ENCODE measurements around the gene TVP23A. TPM values are rescaled to one million over a fixed set of nuclear protein-coding genes. Genes with fewer than 3 reads are reported as not detected.
"Not testable (repeated sequence)": the region's sequence is repeated elsewhere in the genome, so short reads cannot be mapped to it uniquely, and the experiment has no call there.

The TVP23A gene
- total RNA-seq, 2 donors from 2014 or later = 0.30 to 0.83 TPM

GRCh38 chr16:10806698-10807097 lies 11.9 kb downstream of the TVP23A start:
- H3K36me3 ChIP-seq = no peaks in the 10 kb centered on the region
- H3K27me3 ChIP-seq = no peaks in the 10 kb centered on the region
- H3K4me3 ChIP-seq = no peak overlapping the region
- no peaks in the 10 kb centered on the region for H3K4me1 ChIP-seq
- TF ChIP-seq CTCF (IDR thresholded peaks at IDR 0.05) = no peak
- H3K27ac ChIP-seq = no peak overlapping the region
- no peak for DNase-seq (ENCODE audit: low spot score)
- H3K9me3 ChIP-seq = no peaks in the 10 kb centered on the region

GRCh38 chr16:10805334-10805733 lies 13.3 kb downstream of the TVP23A start:
- Histone ChIP-seq H3K9me3 (no peaks in the 10 kb centered on the region), H3K36me3 (no peaks in the 10 kb centered on the region), H3K27me3 (no peaks in the 10 kb centered on the region), H3K4me1 (no peaks in the 10 kb centered on the region), H3K4me3 (no peak overlapping the region), H3K27ac (no peak overlapping the region)
- no peak for DNase-seq (ENCODE audit: low spot score)
- no peak for TF ChIP-seq CTCF (IDR thresholded peaks at IDR 0.05)

- H3K27ac ChIP-seq = no peak overlapping the region
Observed at GRCh38 chr16:10799736-10800135, 18.9 kb downstream of the TVP23A start.

GRCh38 chr16:10791048-10791447 lies 27.5 kb downstream of the TVP23A start:
- H3K27me3 ChIP-seq = no peaks in the 10 kb centered on the region
- no peaks in the 10 kb centered on the region for H3K4me1 ChIP-seq
- TF ChIP-seq CTCF (IDR thresholded peaks at IDR 0.05) = no peak
- H3K9me3 ChIP-seq = no peaks in the 10 kb centered on the region
- H3K27ac ChIP-seq = no peak overlapping the region
- no peak overlapping the region for H3K4me3 ChIP-seq
- no peak for DNase-seq (ENCODE audit: low spot score)
- H3K36me3 ChIP-seq = no peaks in the 10 kb centered on the region

More at GRCh38 chr16:10799736-10800135, 18.9 kb downstream of the TVP23A start:
- Histone ChIP-seq H3K9me3 (no peaks in the 10 kb centered on the region), H3K36me3 (no peaks in the 10 kb centered on the region), H3K4me3 (no peak overlapping the region), H3K4me1 (no peaks in the 10 kb centered on the region), H3K27me3 (no peaks in the 10 kb centered on the region)
- DNase-seq (ENCODE audit: low spot score) = no peak
- no peak for TF ChIP-seq CTCF (IDR thresholded peaks at IDR 0.05)

GRCh38 chr16:10788630-10789029 lies 30.0 kb downstream of the TVP23A start:
- not testable (repeated sequence) for H3K4me3 ChIP-seq; H3K9me3 ChIP-seq; H3K27me3 ChIP-seq; DNase-seq (ENCODE audit: low spot score); H3K36me3 ChIP-seq; H3K4me1 ChIP-seq; H3K27ac ChIP-seq

- Histone ChIP-seq H3K36me3 (no peaks in the 10 kb centered on the region), H3K4me3 (no peak overlapping the region), H3K27me3 (no peaks in the 10 kb centered on the region), H3K9me3 (no peaks in the 10 kb centered on the region), H3K27ac (no peak overlapping the region), H3K4me1 (no peaks in the 10 kb centered on the region)
- no peak for TF ChIP-seq CTCF (IDR thresholded peaks at IDR 0.05)
- no peak for DNase-seq (ENCODE audit: low spot score)
Observed at GRCh38 chr16:10787304-10787703, 31.3 kb downstream of the TVP23A start.
